GM12878 (cell line): ENCODE data around the gene TCEANC2. TPM values are rescaled to one million over a fixed set of nuclear protein-coding genes. Genes with fewer than 3 reads are reported as not detected.

ENCODE experiments used
- ATAC-seq: fragments of 200-7000 bp; cut with Tn5 transposase; 3 replicates; pipeline ENCODE4 v1.9.1; 2020; ENCODE audit warnings: mild to moderate bottlenecking, moderate library complexity
- BruUV-seq: library from RNA; stranded (reverse); fragments of 400-500 nt; replicated peaks from 2 replicates; lab custom pipeline; 2021; lab: Mats Ljungman, UMichigan
- CTCF ChIA-PET: fragments of 300-600 bp; sonication (Branson Sonifier 250); formaldehyde crosslinking; extraction: SDS; loops from one replicate; lab custom pipeline; 2021; ENCODE audit warnings: inconsistent platforms; lab: Yijun Ruan, JAX
- POLR2A ChIA-PET: fragments of 350-600 bp; formaldehyde crosslinking; extraction: SDS; loops from one replicate; lab custom pipeline; 2021; ENCODE audit warnings: inconsistent platforms; lab: Charles Lee
- RAD21 ChIA-PET: fragments of 300-600 bp; sonication (Branson Sonifier 250); formaldehyde crosslinking; loops from one replicate; lab custom pipeline; 2023; ENCODE audit warnings: antibody characterized with exemption; ENCODE audit not compliant: unreplicated experiment; lab: Charles Lee
- SMC1A ChIA-PET: fragments of 300-600 bp; sonication (Branson Sonifier 250); formaldehyde crosslinking; loops from one replicate; lab custom pipeline; 2023; ENCODE audit not compliant: unreplicated experiment, uncharacterized antibody; lab: Charles Lee
- DNase-seq: peaks from one replicate; pipeline ENCODE4 v3.0.0-alpha.2; 2011; ENCODE audit warnings: low read depth, low spot score
- FAIRE-seq: peaks from 3 replicates; lab custom pipeline; 2011; peaks lifted over from hg19 to GRCh38; lab: Jason Lieb, UNC
- H2AFZ ChIP-seq: 2 replicates; pipeline ENCODE4 v1.6.0; 2011; ENCODE audit warnings: low read depth, low read length, control low read depth; ENCODE audit not compliant: control insufficient read depth
- H3K27ac ChIP-seq: 2 replicates; pipeline ENCODE4 v1.5.1; 2011; ENCODE audit warnings: control low read depth; ENCODE audit not compliant: control insufficient read depth, insufficient read depth
- H3K27me3 ChIP-seq, 2 experiments: replicated peaks in 1 of 2; 2 replicates each; pipeline versions ENCODE4 v1.6.0 to v1.6.1; 2011; ENCODE audit warnings: low read length in 1 of 2; ENCODE audit not compliant: control insufficient read depth in 2 of 2, insufficient read depth in 2 of 2
- H3K36me3 ChIP-seq, 2 experiments: 2 replicates each; pipeline ENCODE4 v1.5.1; 2011; ENCODE audit warnings: low read length in 1 of 2; ENCODE audit not compliant: control insufficient read depth in 2 of 2, insufficient read depth in 2 of 2
- H3K4me1 ChIP-seq: 2 replicates; pipeline ENCODE4 v1.6.1; 2011; ENCODE audit warnings: mild to moderate bottlenecking, low read length, moderate library complexity, mixed read lengths; ENCODE audit not compliant: control insufficient read depth, insufficient read depth
- H3K4me2 ChIP-seq: 2 replicates; pipeline ENCODE4 v1.6.0; 2011; ENCODE audit warnings: control low read depth; ENCODE audit not compliant: control insufficient read depth, insufficient read depth
- H3K4me3 ChIP-seq: fragments of 200-600 bp; sonication (generic); 2 replicates; pipeline ENCODE4 v1.5.1; 2016
- H3K79me2 ChIP-seq: 2 replicates; pipeline ENCODE4 v1.6.0; 2011; ENCODE audit warnings: low read length; ENCODE audit not compliant: control insufficient read depth, insufficient read depth
- H3K9ac ChIP-seq: 2 replicates; pipeline ENCODE4 v1.8.0; 2011; ENCODE audit warnings: low read length, control low read depth, mixed read lengths; ENCODE audit not compliant: control insufficient read depth, insufficient read depth
- H3K9me3 ChIP-seq: replicated peaks from 3 replicates; pipeline ENCODE4 v1.5.1; 2011; ENCODE audit warnings: mild to moderate bottlenecking, low read length; ENCODE audit not compliant: control insufficient read depth, insufficient read depth
- H4K20me1 ChIP-seq: 2 replicates; pipeline ENCODE4 v1.6.0; 2011; ENCODE audit not compliant: control insufficient read depth, insufficient read depth
- ASH2L ChIP-seq: fragments of 300-600, 200-600 bp; sonication (generic); IDR thresholded peaks from 2 replicates; pipeline ENCODE4 v1.6.1; 2017; ENCODE audit warnings: low read depth, mild to moderate bottlenecking, borderline replicate concordance
- ATF2 ChIP-seq: IDR thresholded peaks from 2 replicates; pipeline ENCODE4 v1.6.1; 2012; ENCODE audit warnings: low read length, inconsistent platforms
- BCL11A ChIP-seq: IDR thresholded peaks from 2 replicates; pipeline ENCODE4 v1.6.1; 2011; ENCODE audit warnings: low read depth, low read length
- BCL3 ChIP-seq: IDR thresholded peaks from 2 replicates; pipeline ENCODE4 v1.6.1; 2011; ENCODE audit warnings: borderline replicate concordance, low read depth, mild to moderate bottlenecking, moderate library complexity, low read length; ENCODE audit not compliant: insufficient read depth, poor library complexity, severe bottlenecking
- BMI1 ChIP-seq: fragments of 450-650 bp; IDR thresholded peaks from 2 replicates; pipeline ENCODE4 v1.6.1; 2016; ENCODE audit warnings: mild to moderate bottlenecking, moderate library complexity, borderline replicate concordance
- CBX5 ChIP-seq: sonication (generic); IDR thresholded peaks from 2 replicates; pipeline ENCODE4 v1.6.1; 2016; ENCODE audit warnings: low read depth, moderate library complexity, mild to moderate bottlenecking, inconsistent platforms
- EGR1 ChIP-seq, 2 experiments: IDR thresholded peaks; 1 replicate in 1 of 2; 2 replicates in 1 of 2; pipeline ENCODE4 v1.6.1; 2011 to 2012; ENCODE audit warnings: low read depth in 2 of 2, low read length in 2 of 2, borderline replicate concordance in 1 of 2, mild to moderate bottlenecking in 1 of 2, moderate library complexity in 1 of 2
- ELK1 ChIP-seq: IDR thresholded peaks from 2 replicates; pipeline ENCODE4 v1.6.1; 2012; ENCODE audit warnings: low read depth, low read length, improper control_type of control experiment
- HDAC2 ChIP-seq: fragments of 200-600 bp; sonication (generic); IDR thresholded peaks from 2 replicates; pipeline ENCODE4 v1.6.1; 2017
- RELB ChIP-seq: fragments of 450-650 bp; IDR thresholded peaks from 2 replicates; pipeline ENCODE4 v1.6.1; 2017; ENCODE audit warnings: low read depth, mild to moderate bottlenecking, moderate library complexity
- SMAD5 ChIP-seq: IDR thresholded peaks from 2 replicates; pipeline ENCODE4 v1.6.1; 2016; ENCODE audit warnings: antibody characterized with exemption, low read depth
- SREBF2 ChIP-seq: IDR thresholded peaks from 2 replicates; pipeline ENCODE4 v1.6.1; 2012; ENCODE audit warnings: mild to moderate bottlenecking, low read length
- ZZZ3 ChIP-seq: IDR thresholded peaks from 2 replicates; pipeline ENCODE4 v1.6.1; 2011; ENCODE audit warnings: low read depth; ENCODE audit not compliant: control insufficient read depth, insufficient read length
- WGBS: methylation state at CpG from one replicate; pipeline ENCODE4 v1.1.6; 2016; ENCODE audit warnings: low lambda C conversion rate; ENCODE audit not compliant: insufficient replicate concordance, insufficient coverage; ENCODE audit errors: missing lambda C conversion rate; 5-methylcytosine and 5-hydroxymethylcytosine counted together
- in situ Hi-C: fragments of 300-500 bp; cut with MboI; formaldehyde crosslinking; loops from 9 replicates; pipeline ENCODE4 v1.14.3; 2018; ENCODE audit warnings: mixed read lengths
- intact Hi-C: fragments of 100-400 bp; cut with micrococcal nuclease; formaldehyde crosslinking; loops from one replicate; pipeline ENCODE4 v1.14.2; 2022; ENCODE audit not compliant: unreplicated experiment
- polyA plus RNA-seq, 11 experiments: library from polyadenylated mRNA; depleted of rRNA in 4 of 11; unstranded in 6 of 11; stranded (reverse) in 5 of 11; fragments of >200 nt; fragmentation: Nextera tagmentation in 4 of 11; fragmentation: Illumina TruSeq in 1 of 11; extraction: Ambion mirVana in 4 of 11; extraction: Trizol in 1 of 11; gene quantifications; 1 replicate in 1 of 11; 2 replicates in 10 of 11; pipeline versions ENCODE4 v1.2.1 to v1.2.3, GENCODE V29; 2011 to 2016; ENCODE audit warnings: inconsistent platforms in 2 of 11, missing spikeins in 2 of 11, low read depth in 1 of 11
- total RNA-seq, 4 experiments: library from RNA; depleted of rRNA in 3 of 4; stranded (reverse); fragments of >200 nt in 3 of 4; fragmentation: Illumina TruSeq in 1 of 4; extraction: Trizol in 1 of 4; gene quantifications; 2 replicates each; pipeline versions ENCODE4 v1.2.1 to v1.2.3, GENCODE V29; 2013 to 2021

The TCEANC2 gene
- total and polyA plus RNA-seq, 10 of the 15 experiments (the other 5 are each of a cell fraction or from before 2014, with no cell fraction given): 4.4 to 13.2 (median 6.4) TPM

- Histone ChIP-seq H2AFZ (no peak overlapping the region), H3K9me3 (no peaks in the 10 kb centered on the region), H3K4me2 (no peak overlapping the region), H3K9ac (no peak overlapping the region), H3K4me1 (no peaks in the 10 kb centered on the region), H3K27ac (no peak overlapping the region), H3K79me2 (no peaks in the 10 kb centered on the region), H3K36me3 (peaks cover 3 to 6% of the 10 kb centered on the region in 2 experiments; a peak in 3 of 4 replicates), H3K4me3 (no peak overlapping the region), H3K27me3 (no peaks in the 10 kb centered on the region), H4K20me1 (no peaks in the 10 kb centered on the region)
- POLR2A ChIA-PET: no interaction called here
- no peak for ATAC-seq
- DNase-seq: no peak
- intact Hi-C loops: no loop called here
- FAIRE-seq: no peak
- BruUV-seq: no TSS peak
- in situ Hi-C loops: no loop called here
- SMC1A ChIA-PET: interaction anchor here (0.8 kb wide), 2 partner anchors 14 to 20 kb away, joined by 3 to 4 read pairs; no protein-coding TSS in a partner anchor
- TF ChIP-seq BCL3: no peak
- no peak for TF ChIP-seq HDAC2
- TF ChIP-seq BCL11A: no peak
- TF ChIP-seq ATF2: no peak
- no peak for TF ChIP-seq ZZZ3
- TF ChIP-seq SREBF2: no peak
- no peak for TF ChIP-seq SMAD5
- no peak for TF ChIP-seq BMI1
- TF ChIP-seq RELB: no peak
- no peak for TF ChIP-seq EGR1 (IDR thresholded peaks at IDR 0.05; ENCODE audit: borderline replicate concordance in 1 of 2, low read depth in 2 of 2, low read length in 2 of 2)
- no peak for TF ChIP-seq ELK1
- no peak for TF ChIP-seq ASH2L
- TF ChIP-seq CBX5: no peak
- 84% methylated on average over 8 of the region's 8 CpGs for WGBS
- RAD21 ChIA-PET: no interaction called here
- CTCF ChIA-PET: interaction anchor here (0.7 kb wide), 1 partner anchor 14 kb away, joined by 3 read pairs; no protein-coding TSS in a partner anchor
Observed at GRCh38 chr1:54095546-54096226, 42.3 kb downstream of the TCEANC2 start.
